DOHH2 (cell line): Measurements from ENCODE around the gene FASTKD2.
"Not testable (repeated sequence)": the region's sequence is repeated elsewhere in the genome, so short reads cannot be mapped to it uniquely, and the experiment has no call there.

ENCODE experiments used
- CTCF ChIP-seq: fragments of 200-600 bp; sonication (generic); IDR thresholded peaks from one replicate; pipeline ENCODE4 v1.5.1; 2014; ENCODE audit warnings: antibody characterized with exemption, mild to moderate bottlenecking, low read depth, low read length; ENCODE audit not compliant: poor library complexity, severe bottlenecking
- EZH2phosphoT487 ChIP-seq: fragments of 200-600 bp; sonication (generic); IDR thresholded peaks from 2 replicates; pipeline ENCODE4 v1.6.1; 2017; ENCODE audit warnings: borderline replicate concordance, mild to moderate bottlenecking, antibody characterized with exemption, low read length, moderate library complexity, mixed read lengths

DNA sequence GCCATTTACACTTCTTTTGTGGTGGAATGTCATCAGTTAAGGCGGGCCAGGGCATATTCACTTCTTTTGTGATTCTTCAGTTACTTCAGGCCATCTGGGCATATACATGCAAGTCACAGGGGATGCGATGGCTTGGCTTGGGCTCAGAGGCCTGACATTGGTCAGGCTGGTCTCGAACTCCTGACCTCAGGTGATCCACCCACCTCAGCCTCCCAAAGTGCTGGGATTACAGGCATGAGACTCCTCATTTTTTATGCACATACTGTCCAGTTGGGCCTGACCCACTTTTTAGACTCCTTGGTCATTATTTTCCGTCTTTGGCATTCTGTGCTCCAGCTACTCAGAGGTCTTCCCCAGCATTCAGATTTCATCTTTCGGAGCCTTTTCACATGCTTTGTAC is 47.1 kb downstream of the FASTKD2 start:
- TF ChIP-seq CTCF, EZH2phosphoT487: not testable (repeated sequence)
